BJ (cell line): ENCODE results near the gene C1orf116. TPM values are rescaled to one million over a fixed set of nuclear protein-coding genes. Genes with fewer than 3 reads are reported as not detected.

Experiments used
- CTCF ChIA-PET: fragments of 350-600 bp; formaldehyde crosslinking; extraction: SDS; loops from one replicate; lab custom pipeline; 2021; ENCODE audit warnings: antibody characterized with exemption, inconsistent platforms; lab: Yijun Ruan, JAX
- POLR2A ChIA-PET: fragments of 300-600 bp; sonication (Branson Sonifier 250); formaldehyde crosslinking; extraction: SDS; loops from one replicate; lab custom pipeline; 2021; ENCODE audit warnings: antibody characterized with exemption; lab: Charles Lee
- DNase-seq: peaks from one replicate; pipeline ENCODE4 v3.0.0-alpha.2; 2011; ENCODE audit warnings: low read depth
- H3K27me3 ChIP-seq: 2 replicates; pipeline ENCODE4 v1.6.0; 2011; ENCODE audit warnings: low read length; ENCODE audit not compliant: control insufficient read depth, insufficient read depth
- H3K36me3 ChIP-seq: 2 replicates; pipeline ENCODE4 v1.5.1; 2011; ENCODE audit warnings: low read length; ENCODE audit not compliant: control insufficient read depth, insufficient read depth
- H3K4me3 ChIP-seq: 2 replicates; pipeline ENCODE4 v1.5.1; 2011; ENCODE audit warnings: low read depth, mild to moderate bottlenecking, control low read depth, low read length
- CTCF ChIP-seq: IDR thresholded peaks from 2 replicates; pipeline ENCODE4 v1.5.1; 2011; ENCODE audit warnings: low read depth, mild to moderate bottlenecking, control low read depth, inconsistent platforms, low read length, moderate library complexity; ENCODE audit not compliant: insufficient read depth
- polyA plus RNA-seq: library from polyadenylated mRNA; depleted of rRNA; stranded (reverse); fragments of >200 nt; gene quantifications from 2 replicates; pipeline ENCODE4 v1.2.3, GENCODE V29; 2011

Gene C1orf116
- polyA plus RNA-seq, 1 experiment: not detected

- ChIA-PET POLR2A (no interaction called here), CTCF (no interaction called here)
- TF ChIP-seq CTCF: no peak
- no peak overlapping the region for H3K4me3 ChIP-seq
- no peaks in the 10 kb centered on the region for H3K27me3 ChIP-seq
- DNase-seq: no peak
- no peaks in the 10 kb centered on the region for H3K36me3 ChIP-seq
These were observed 39.7 kb upstream of the C1orf116 start for GRCh38 chr1:207072233-207072632.

- DNase-seq: no peak
- CTCF ChIA-PET: interaction anchor here (0.6 to 1.1 kb wide), 3 partner anchors 19 to 24 kb away, joined by 3 read pairs; partner anchors contain the start of gene PFKFB2
- POLR2A ChIA-PET: no interaction called here
- no peak for TF ChIP-seq CTCF
- Histone ChIP-seq H3K36me3 (no peaks in the 10 kb centered on the region), H3K4me3 (no peak overlapping the region), H3K27me3 (no peaks in the 10 kb centered on the region)
These were observed 38.9 kb upstream of the C1orf116 start for GRCh38 chr1:207071426-207071825.

- ChIA-PET CTCF (interaction anchor here (0.6 to 1.1 kb wide), 3 partner anchors 18 to 24 kb away, joined by 3 read pairs; partner anchors contain the start of gene PFKFB2), POLR2A (no interaction called here)
- TF ChIP-seq CTCF: no peak
- no peak overlapping the region for H3K4me3 ChIP-seq
- H3K27me3 ChIP-seq: no peaks in the 10 kb centered on the region
- no peak for DNase-seq
- no peaks in the 10 kb centered on the region for H3K36me3 ChIP-seq
These were observed 38.3 kb upstream of the C1orf116 start for GRCh38 chr1:207070811-207071210.

GRCh38 chr1:207069858-207070506 is 37.4 kb upstream of the C1orf116 start:
- H3K27me3 ChIP-seq: no peaks in the 10 kb centered on the region
- H3K4me3 ChIP-seq: no peak overlapping the region
- ChIA-PET CTCF (no interaction called here), POLR2A (no interaction called here)
- no peak for DNase-seq
- no peak for TF ChIP-seq CTCF
- no peaks in the 10 kb centered on the region for H3K36me3 ChIP-seq

GRCh38 chr1:207069061-207069460 is 36.5 kb upstream of the C1orf116 start:
- ChIA-PET POLR2A (no interaction called here), CTCF (interaction anchor here (0.8 to 1.0 kb wide), 4 partner anchors 10 to 260 kb away, joined by 3 to 4 read pairs (median 3); no protein-coding TSS in a partner anchor)
- no peaks in the 10 kb centered on the region for H3K27me3 ChIP-seq
- H3K36me3 ChIP-seq: no peaks in the 10 kb centered on the region
- TF ChIP-seq CTCF: no peak
- DNase-seq: no peak
- no peak overlapping the region for H3K4me3 ChIP-seq
